ENCODE measurements around the gene IDI2. TPM values are rescaled to one million over a fixed set of nuclear protein-coding genes. Genes with fewer than 3 reads are reported as not detected.
A peak's percentile ranks its signal among the peaks of the same experiment; 100 is the strongest.

The IDI2 gene
- total and polyA plus RNA-seq, 2 of the 13 experiments (the other 11 are each of a cell fraction or from before 2014, with no cell fraction given), result not detected

- Histone ChIP-seq H3K36me3 (replicated peaks in 1 of 2; ENCODE audit: control insufficient read depth in 1 of 2, insufficient read depth in 2 of 2, low read length in 2 of 2) (no peaks in the 10 kb centered on the region), H3K79me2 (ENCODE audit: insufficient read depth, low read length) (peaks cover 30% of the 10 kb centered on the region), H3K9ac (ENCODE audit: insufficient read depth, low read depth, low read length) (no peak overlapping the region), H3K4me1 (ENCODE audit: insufficient read depth, low read length) (peaks cover 58% of the 10 kb centered on the region), H3K9me3 (ENCODE audit: low read length) (peaks cover 8% of the 10 kb centered on the region), H3K4me3 (replicated peaks in 1 of 3; ENCODE audit: insufficient read depth in 1 of 3, low read depth in 2 of 3, low read length in 3 of 3) (no peak overlapping the region), H4K20me1 (ENCODE audit: insufficient read depth, low read length) (0 out of 2 replicates have a peak, but pooled peaks cover 5% of the 10 kb centered on the region), H2AFZ (ENCODE audit: low read length) (no peak overlapping the region), H3K4me2 (ENCODE audit: low read depth, low read length) (no peak overlapping the region), H3K27me3 (ENCODE audit: control insufficient read depth in 1 of 2, insufficient read depth in 2 of 2, low read length in 2 of 2) (no peaks in the 10 kb centered on the region; a peak in 1 of 5 replicates), H3K27ac (ENCODE audit: extremely low read length, insufficient read depth, low read length) (no peak overlapping the region)
- in situ Hi-C loops (cut with HindIII; ENCODE audit: extremely low pct_ligation_motif_present, low pct_unique_long_range_greater_than_20kb), result loop anchor here (10.0 kb wide), 1 partner anchor 51 kb away; the partner anchor contains the start of gene LARP4B
- no peak for DNase-seq (ENCODE audit: low spot score)
- no peak for ATAC-seq
- TF ChIP-seq ZNF441 (CRISPR knock-in tag; IDR thresholded peaks at IDR 0.05; ENCODE audit: borderline replicate concordance) (no peak), RFX1 (IDR thresholded peaks at IDR 0.05) (no peak), NFRKB (IDR thresholded peaks at IDR 0.05) (no peak), GTF2F1 (IDR thresholded peaks at IDR 0.05; ENCODE audit: low read length) (no peak), RORA (CRISPR knock-in tag; IDR thresholded peaks at IDR 0.05) (no peak)
- 81% methylated on average over 2 of the region's 2 CpGs for WGBS (ENCODE audit: low lambda C conversion rate)
- FAIRE-seq, result no peak
- no TSS peak for BruUV-seq (replicated peaks)
- POLR2A ChIA-PET, result interaction anchor here (5.8 to 6.5 kb wide), 2 partner anchors 11 to 14 kb away, joined by 39 to 42 read pairs; no protein-coding TSS in a partner anchor
- intact Hi-C loops (cut with micrococcal nuclease; ENCODE audit: unreplicated experiment), result loop anchor here (5.0 kb wide), 1 partner anchor 62 kb away; the partner anchor contains the start of gene IDI1
- CTCF ChIA-PET (ENCODE audit: low intra/inter-chr PET ratio, low total read pairs), result no interaction called here
These were observed 40.3 kb downstream of the IDI2 start for GRCh38 chr10:985361-985760.

- CTCF ChIA-PET (ENCODE audit: low intra/inter-chr PET ratio, low total read pairs), result no interaction called here
- Histone ChIP-seq H3K4me3 (replicated peaks in 1 of 3; ENCODE audit: insufficient read depth in 1 of 3, low read depth in 2 of 3, low read length in 3 of 3) (no peak overlapping the region), H3K4me1 (ENCODE audit: insufficient read depth, low read length) (peaks cover 45% of the 10 kb centered on the region), H3K4me2 (ENCODE audit: low read depth, low read length) (peak overlapping the region; percentile 10), H3K27ac (ENCODE audit: extremely low read length, insufficient read depth, low read length) (peak overlapping the region; percentile 48), H3K27me3 (ENCODE audit: control insufficient read depth in 1 of 2, insufficient read depth in 2 of 2, low read length in 2 of 2) (no peaks in the 10 kb centered on the region; a peak in 1 of 5 replicates), H2AFZ (ENCODE audit: low read length) (no peak overlapping the region), H3K36me3 (replicated peaks in 1 of 2; ENCODE audit: control insufficient read depth in 1 of 2, insufficient read depth in 2 of 2, low read length in 2 of 2) (no peaks in the 10 kb centered on the region), H3K79me2 (ENCODE audit: insufficient read depth, low read length) (peaks cover 17% of the 10 kb centered on the region), H3K9me3 (ENCODE audit: low read length) (peaks cover 21% of the 10 kb centered on the region), H4K20me1 (ENCODE audit: insufficient read depth, low read length) (0 out of 2 replicates have a peak, but pooled peaks cover under 1% of the 10 kb centered on the region), H3K9ac (ENCODE audit: insufficient read depth, low read depth, low read length) (no peak overlapping the region)
- POLR2A ChIA-PET, result interaction anchor here (5.8 to 6.5 kb wide), 2 partner anchors 10 to 13 kb away, joined by 39 to 42 read pairs; no protein-coding TSS in a partner anchor
- intact Hi-C loops (cut with micrococcal nuclease; ENCODE audit: unreplicated experiment) (no loop called here), in situ Hi-C loops (cut with HindIII; ENCODE audit: extremely low pct_ligation_motif_present, low pct_unique_long_range_greater_than_20kb) (loop anchor here (10.0 kb wide), 1 partner anchor 49 kb away; the partner anchor contains the start of gene LARP4B)
- peak; percentile 75 for DNase-seq (ENCODE audit: low spot score)
- no peak for FAIRE-seq
- ATAC-seq, result no peak
- 37% methylated on average over 8 of the region's 9 CpGs for WGBS (ENCODE audit: low lambda C conversion rate)
- no TSS peak for BruUV-seq (replicated peaks)
- TF ChIP-seq, protein P1, sequence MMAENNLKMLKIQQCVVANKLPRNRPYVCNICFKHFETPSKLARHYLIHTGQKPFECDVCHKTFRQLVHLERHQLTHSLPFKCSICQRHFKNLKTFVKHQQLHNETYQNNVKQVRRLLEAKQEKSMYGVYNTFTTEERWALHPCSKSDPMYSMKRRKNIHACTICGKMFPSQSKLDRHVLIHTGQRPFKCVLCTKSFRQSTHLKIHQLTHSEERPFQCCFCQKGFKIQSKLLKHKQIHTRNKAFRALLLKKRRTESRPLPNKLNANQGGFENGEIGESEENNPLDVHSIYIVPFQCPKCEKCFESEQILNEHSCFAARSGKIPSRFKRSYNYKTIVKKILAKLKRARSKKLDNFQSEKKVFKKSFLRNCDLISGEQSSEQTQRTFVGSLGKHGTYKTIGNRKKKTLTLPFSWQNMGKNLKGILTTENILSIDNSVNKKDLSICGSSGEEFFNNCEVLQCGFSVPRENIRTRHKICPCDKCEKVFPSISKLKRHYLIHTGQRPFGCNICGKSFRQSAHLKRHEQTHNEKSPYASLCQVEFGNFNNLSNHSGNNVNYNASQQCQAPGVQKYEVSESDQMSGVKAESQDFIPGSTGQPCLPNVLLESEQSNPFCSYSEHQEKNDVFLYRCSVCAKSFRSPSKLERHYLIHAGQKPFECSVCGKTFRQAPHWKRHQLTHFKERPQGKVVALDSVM (CRISPR knock-in tag; IDR thresholded peaks at IDR 0.05), result no peak
- TF ChIP-seq ZSCAN30 (CRISPR knock-in tag; IDR thresholded peaks at IDR 0.05), result no peak
- no peak for TF ChIP-seq ZIK1 (CRISPR knock-in tag; IDR thresholded peaks at IDR 0.05; ENCODE audit: borderline replicate concordance, low read depth)
- TF ChIP-seq PLRG1 (conservative IDR thresholded peaks at IDR 0.05), result no peak
- TF ChIP-seq FIP1L1 (IDR thresholded peaks at IDR 0.05; ENCODE audit: borderline replicate concordance, insufficient read depth, low read depth, low read length), result no peak
- no peak for TF ChIP-seq PHF8 (CRISPR knock-in tag; IDR thresholded peaks at IDR 0.05)
- TF ChIP-seq RFX3 (CRISPR knock-in tag; IDR thresholded peaks at IDR 0.05), result no peak
These were observed 41.5 kb downstream of the IDI2 start for GRCh38 chr10:983971-984655.
